Measurements from ENCODE around the gene MEGF9.
A peak's percentile ranks its signal among the peaks of the same experiment; 100 is the strongest.
"Not testable (repeated sequence)": the region's sequence is repeated elsewhere in the genome, so short reads cannot be mapped to it uniquely, and the experiment has no call there.

The MEGF9 gene

DNA sequence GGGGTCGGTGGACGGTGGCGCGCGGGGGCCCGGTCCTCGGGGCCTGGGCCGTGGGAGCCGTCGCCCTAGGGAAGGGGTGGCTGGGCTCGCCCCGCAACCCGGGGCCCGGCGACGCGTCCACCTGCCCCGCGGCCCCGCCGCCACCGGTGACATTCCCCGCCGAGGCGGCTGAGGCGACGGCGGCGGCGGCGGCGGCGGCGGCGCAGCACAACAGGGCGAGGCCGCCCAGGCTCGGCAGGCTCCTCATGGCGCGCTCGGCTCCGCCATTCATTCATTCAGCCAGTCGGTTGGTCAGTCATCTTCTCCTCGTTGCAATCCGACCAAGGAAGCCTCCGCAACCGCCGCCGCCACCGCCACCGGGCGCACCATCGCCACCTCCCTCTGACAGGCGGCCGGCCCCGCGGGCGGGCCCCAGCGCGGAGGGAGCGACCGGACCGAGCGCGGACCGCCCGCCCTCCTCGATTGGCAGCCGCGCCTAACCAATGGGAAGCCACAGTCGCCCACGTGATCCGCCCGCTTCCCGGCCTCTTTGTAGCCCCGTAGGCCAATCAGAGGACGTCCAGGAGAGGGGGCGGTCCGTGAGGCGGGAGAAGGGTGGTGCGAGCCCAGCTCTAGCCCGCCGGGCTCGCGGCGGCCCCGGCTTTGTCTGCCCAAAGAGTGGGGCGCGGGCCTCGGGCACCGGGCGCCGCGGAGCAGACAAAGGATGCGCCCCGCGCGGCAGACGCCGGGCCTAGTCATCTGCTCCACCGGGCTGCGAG, at the start of gene MEGF9:
Gene MEGF9, minus strand, starts transcription at position 383 of the 758 bp plus-strand sequence. Its CDS starts 112 bp downstream, at position 271.
- DNase-seq (ENCODE audit: low read depth) = peak; percentile 97

DNA sequence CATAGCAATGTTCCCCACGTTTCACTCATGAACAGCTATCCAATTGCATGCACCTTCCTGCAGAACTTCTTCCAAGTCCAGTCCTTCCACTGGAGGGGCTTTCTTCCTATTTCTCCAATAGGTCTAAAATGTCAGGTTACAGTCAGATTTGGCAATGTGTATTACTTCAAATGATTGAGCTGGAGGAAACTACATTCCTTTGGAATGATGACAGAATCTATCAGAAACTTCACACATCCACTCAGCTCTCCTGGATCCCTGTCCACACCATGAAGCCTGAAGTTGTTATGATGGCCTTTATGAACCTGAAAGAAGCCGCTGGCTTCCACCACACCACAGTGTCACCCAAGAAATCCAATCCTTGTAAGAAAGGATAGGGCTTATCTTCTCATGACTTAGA, 46.7 kb upstream of the MEGF9 start:
- no peak for DNase-seq (ENCODE audit: low read depth)

DNA sequence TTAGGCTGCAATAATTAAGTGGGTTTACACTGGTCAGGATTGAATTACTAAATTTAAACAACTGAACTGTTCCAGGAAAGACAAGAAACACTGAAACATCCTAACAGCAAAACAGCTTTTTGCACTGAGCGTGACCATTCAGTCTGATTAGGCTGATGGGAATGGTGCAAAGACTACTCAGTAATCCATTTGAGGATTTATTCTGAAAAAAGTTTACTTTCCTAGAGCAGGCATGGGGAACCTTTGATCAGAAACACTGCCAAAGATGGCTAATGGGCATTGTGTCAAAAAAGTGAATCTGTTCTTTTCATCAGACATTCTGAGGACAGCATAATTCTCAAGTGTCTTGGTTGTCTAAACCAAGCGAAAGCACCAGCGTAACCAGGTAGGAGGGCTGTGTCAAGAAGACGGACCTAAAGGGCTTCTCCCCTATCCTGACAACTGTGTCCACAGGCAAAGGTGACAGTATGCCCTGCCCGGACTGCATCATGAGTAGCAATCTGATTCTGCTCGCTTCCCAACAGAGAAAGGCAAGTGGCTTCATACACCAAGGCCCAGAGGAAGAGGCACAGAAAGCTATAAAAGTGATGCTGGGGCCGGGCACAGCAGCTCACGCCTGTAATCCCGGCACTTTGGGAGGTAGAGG, 45.6 kb upstream of the MEGF9 start:
- no peak for DNase-seq (ENCODE audit: low read depth)

DNA sequence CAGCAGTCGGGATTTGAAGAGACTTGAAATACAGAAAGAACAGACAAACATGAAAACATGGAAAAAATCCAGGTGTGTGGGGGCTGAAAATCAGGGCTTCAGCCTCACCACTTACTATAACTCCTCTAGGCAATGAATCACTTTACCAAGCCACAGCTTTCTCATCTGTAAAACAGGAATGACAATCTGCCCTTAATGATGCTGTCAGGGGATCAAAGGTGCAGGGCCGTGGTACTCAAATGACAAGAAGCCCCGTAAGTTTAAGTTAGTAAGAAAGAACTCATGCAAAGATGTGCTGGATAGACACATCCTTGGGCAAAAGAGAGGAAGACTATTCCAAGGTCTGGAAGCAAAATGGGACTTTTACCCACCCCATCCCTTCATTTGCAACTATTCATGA, 44.3 kb upstream of the MEGF9 start:
- no peak for DNase-seq (ENCODE audit: low read depth)

DNA sequence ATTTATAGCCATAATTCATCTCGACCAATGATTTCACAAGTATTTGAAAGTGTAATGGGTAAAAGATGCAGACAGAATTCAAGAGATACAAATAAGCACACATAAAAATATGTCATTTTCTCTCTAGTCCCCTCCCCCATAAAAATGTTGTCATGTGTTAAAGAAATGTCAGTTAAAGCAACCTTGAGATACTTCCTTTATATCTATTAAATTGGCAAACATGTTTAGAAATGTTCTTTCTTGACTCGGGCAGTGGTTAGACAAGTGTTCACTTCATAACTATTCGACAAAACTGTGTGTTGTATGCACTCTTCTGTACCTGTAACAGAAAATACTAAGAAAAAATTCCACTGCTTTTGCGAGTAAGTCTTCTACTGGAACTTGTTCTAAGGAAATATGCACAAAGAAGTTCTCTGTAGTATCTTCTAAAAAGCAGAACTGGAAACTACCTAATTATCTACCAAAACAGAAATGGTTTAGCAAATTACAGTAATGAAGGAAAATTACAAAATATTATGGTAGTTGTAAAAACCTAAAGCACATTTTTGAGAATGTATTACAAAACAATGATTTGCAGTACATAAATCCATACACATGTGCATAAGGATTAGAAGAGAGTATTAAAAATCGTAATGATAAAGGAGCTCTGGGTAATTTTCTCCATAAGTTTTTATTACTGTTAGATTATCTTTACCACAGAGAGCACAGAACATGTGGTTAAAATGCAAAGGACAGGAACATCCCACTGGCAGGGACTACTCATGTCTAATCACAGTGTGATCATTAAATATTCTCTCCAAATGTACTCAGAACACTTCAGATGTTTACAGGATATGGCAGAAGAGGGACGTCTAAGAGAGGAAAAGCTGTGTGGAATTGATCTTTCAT, 43.0 kb upstream of the MEGF9 start:
- no peak for DNase-seq (ENCODE audit: low read depth)

DNA sequence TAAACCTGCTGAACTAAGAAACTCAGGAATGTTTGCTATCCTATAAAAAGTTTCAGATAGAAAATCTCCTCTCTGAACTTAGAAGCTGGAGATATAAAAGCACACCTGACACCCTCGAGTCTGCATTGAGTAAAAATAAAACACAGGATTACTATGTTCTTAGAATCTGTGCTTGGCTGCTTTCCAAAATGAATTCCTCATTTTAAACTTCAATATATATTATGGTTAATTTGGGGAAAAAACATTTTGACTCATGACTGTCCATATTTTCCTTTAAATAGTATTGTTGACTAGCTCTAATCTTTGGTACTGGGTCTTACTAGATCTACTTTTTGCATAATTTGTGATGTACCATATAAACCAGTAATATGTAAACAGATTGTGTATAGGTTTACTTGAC, 42.3 kb upstream of the MEGF9 start:
- no peak for DNase-seq (ENCODE audit: low read depth)

DNA sequence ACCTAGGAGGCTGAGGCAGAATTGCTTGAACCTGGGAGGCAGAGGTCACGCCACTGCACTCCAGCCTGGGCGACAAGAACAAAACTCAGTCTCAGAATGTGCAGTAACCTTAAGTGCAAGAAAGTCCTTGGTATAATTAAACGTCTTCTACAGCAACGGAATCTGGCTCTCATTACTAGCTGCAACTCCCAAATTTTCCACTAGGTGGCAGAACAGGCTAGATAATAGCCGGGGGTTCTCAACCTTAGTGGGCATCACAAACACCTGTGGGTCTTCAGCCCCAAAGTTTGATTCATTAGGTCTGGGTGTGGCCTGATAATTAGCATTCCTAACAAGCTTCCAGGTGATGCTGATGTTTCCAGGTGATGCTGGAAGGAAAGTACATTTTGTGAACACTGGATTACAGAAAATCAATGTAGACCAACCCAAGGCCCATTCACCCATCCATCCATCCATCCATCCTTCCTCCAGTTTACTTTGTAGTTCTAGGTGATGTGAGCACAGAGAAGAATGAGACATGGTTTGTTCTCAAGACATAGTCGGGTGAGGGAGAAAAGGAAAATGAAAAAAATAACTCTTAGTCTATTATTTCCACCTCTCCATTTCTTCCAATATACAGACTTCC, 41.7 kb upstream of the MEGF9 start:
- peak; percentile 19 for DNase-seq (ENCODE audit: low read depth)

DNA sequence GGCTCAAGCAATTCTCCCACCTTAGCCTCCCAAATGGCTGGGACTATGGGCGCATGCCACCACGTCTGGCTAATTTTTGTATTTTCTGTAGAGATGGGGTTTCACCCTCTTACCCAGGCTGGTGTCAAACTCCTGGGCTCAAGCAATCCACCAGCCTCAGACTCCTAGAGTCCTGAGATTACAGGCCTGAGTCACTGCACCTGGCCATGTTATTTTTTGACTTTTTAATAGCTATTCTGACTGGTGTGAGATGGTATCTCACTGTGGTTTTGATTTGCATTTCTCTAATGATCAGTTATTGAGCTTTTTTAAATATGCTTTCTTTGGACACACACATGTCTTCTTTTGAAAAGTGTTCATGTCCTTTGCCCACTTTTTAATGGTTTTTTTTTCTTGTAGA, 40.8 kb upstream of the MEGF9 start:
- no peak for DNase-seq (ENCODE audit: low read depth)

DNA sequence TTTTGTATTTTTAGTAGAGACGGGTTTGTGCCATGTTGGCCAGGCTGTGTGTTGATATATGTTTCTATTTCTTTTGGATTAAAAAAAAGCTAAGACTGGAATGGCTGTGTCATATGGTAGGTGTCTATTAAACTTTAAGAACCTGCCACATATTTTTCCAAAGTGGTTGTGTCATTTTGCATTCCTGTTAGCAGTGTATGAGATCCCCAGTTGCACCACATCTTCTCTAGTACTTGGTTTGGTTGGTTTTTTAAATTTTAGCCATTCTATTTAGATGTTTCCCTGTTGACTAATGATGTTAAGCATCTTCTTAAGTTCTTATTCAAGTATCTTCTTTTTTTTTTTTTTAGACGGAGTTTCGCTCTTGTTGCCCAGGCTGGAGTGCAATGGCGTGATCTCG, 36.2 kb upstream of the MEGF9 start:
- no peak for DNase-seq (ENCODE audit: low read depth)

DNA sequence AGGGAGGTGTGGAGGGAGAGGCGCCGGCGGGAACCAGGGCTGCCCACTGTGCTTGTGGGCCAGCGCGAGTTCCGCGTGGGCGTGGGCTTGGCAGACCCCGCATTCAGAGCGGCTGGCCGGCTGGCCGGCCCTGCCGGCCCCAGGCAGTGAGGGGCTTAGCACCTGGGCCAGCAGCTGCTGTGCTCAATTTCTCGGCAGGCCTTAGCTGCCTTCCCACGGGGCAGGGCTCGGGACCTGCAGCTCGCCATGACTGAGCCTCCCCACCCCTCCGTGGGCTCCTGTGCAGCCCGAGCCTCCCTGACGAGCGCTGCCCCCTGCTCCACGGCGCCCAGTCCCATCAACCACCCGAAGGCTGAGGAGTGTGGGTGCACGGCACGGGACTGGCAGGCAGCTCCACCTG, 32.1 kb upstream of the MEGF9 start:
- not testable (repeated sequence) for DNase-seq (ENCODE audit: low read depth)

DNA sequence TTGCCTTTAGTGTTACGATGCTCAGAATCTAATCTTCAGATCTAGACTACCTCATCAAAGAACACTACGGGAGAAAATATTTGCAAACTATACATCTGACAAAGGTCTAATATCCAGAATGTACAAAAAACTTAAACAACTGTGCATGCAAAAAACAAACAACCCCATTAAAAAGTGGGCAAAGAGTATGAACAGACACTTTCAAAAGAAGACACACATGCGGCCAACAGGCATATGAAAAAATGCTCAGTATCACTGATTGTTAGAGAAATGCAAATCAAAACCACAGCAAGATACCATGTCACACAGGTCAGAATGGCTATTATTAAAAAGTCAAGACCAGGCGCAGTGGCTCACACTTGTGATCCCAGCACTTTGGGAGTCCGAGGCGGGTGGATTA, 31.0 kb upstream of the MEGF9 start:
- no peak for DNase-seq (ENCODE audit: low read depth)

DNA sequence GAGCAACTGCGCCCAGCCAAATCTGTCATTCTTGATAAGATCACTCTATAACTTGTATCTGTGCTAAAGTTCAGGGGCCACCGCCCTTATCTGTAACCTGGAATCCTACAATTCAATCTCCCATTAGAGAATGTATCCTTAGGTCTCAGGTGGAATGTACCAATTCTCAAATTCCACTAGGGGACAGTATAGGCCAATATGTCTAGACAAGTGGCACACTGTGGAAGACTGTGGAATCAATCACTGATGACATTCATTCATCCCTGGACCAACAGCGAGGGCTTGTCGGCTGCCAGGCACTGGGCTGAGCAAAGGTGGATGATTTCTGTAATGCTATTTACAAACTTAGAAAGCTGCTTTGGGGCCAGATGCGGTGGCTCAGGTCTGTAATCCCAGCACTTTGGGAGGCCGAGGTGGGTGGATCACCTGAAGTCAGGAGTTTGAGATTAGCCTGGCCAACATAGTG, 28.7 kb upstream of the MEGF9 start:
- no peak for DNase-seq (ENCODE audit: low read depth)

DNA sequence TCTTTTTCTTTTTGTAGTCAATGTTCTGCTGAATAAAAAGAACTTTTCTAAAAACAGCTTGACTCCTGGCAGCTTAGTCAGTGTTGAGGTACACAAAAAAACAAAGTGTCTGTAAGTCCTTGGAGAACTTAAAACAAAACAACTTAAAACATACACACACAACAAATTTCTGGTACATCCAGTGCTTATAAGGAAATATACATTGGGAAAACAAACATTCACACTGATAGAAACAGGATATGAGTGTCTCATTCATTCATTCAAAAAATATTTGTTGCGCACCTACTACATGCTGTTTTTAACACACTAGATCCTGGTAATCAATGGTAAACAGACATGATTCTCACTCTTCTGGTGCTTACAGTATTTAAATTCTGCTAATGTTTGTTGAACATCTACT, 27.4 kb upstream of the MEGF9 start:
- no peak for DNase-seq (ENCODE audit: low read depth)

DNA sequence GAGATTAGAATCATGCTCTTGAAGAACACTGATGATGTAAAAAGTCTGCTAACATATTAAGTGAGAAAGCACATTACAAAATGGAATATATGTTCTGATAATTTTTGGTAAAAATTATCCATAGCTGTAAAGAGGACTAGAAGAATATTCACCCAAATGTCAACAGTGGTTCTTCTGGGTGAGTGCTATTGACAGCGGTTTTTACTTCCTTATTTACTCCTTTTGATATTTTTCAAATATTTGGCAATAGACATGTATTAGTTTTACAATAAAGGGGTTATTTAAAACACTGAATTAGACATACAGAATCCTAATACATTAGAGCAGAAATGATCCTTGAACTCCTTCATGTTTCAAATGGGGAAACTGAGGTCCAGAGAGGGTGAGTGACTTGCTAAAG, 26.9 kb upstream of the MEGF9 start:
- no peak for DNase-seq (ENCODE audit: low read depth)

DNA sequence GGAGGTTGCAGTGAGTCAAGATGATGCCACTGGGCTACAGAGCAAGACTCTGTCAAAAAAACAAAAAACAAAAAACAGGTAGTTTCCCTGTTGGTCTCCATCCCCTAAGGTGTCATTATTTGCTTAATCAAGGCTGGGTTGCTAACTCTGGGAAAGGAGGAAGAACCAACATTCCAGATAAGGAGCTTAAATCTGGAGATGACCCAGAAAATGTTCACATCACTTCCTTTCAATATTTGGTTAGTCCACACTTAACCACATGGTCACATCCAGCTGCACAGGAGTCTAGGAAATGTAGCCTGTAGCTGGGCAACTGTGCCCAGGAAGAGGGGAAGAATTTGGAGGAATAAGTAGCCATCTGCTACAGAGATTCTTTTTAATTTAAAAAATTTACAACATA, 25.9 kb upstream of the MEGF9 start:
- DNase-seq (ENCODE audit: low read depth) = no peak

DNA sequence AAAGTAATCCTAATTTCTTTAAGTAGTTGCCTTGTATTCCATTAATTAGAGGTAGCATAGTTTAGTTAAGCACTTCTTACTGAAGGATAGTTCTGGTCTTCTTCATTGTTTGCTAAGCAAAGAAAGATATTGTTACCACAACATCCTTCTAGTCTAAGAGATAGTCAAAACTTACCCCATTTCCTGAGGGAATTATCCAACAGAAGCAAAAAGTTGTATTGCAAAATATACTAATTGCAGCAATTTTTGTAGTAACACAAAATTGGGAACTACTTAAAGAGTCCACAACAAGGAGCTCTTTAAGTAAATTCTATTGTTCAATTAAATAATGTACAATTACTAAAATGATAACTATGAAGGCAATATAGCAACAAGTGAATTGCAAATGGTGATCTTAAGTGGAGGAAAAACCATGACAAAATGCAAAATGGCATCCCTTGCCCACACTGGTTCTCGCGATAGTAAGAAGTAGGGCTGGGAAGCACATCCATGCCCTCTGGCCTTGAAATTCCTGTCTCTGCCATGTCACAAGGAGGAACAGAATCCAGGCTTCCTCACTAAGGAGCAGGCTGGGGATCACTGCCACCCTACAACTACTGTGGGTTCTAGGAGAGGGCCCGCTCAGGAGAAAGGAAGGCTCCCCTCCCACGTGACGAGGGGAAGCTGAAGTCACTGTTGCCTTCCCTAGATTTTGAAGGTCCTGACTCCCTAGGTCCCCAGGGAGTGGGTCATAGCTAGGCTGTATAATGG, 23.3 kb upstream of the MEGF9 start:
- DNase-seq (ENCODE audit: low read depth) = no peak

DNA sequence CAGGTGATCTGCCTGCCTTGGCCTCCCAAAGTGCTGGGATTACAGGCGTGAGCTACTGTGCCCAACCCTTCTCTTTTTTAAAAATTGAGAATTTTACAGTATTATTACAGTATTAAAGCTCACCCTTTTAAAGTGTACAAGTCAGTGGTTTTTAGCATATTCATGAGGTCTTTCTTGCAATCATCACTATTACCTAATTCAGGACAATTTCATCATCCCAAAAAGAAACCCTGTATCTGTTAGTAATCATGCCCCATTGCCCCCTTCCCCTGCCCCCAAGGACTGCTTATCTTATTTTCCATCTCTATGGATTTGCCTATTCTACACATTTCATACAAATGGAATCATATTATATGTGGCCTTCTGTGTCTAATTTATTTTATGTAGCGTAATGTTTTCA, 22.6 kb upstream of the MEGF9 start:
- no peak for DNase-seq (ENCODE audit: low read depth)

DNA sequence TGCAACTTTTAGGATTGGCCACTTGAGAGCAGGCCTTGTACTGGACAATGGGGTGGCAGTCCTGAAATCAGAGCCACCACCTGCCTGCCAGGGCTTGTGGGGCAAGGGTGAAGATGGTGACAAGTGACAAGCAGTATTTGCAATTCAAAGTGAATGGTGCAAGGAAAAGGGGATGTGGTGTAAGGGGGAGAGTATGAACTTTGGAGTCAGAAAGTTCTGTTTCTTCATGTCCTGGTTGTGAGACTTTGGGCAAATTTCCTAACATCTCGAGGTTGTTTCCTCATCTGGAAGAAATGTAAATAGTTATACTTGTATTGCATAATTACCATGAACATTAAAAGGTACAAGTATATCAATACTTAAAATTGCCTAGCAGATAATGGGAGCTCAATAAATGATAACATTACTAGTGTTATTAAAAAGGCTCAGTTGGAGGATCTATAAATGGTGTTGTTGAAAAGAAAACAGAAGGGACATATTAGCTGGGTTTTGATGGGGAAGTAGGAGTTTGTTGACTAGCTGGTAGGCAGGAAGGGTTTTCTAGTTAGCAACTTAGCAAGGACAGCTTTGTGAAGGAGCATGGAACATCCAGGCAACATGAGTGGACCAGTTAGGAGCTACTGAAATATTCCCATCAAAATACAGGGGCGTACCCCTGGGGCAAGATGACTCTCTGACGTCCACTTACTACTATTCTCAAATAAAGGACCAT, 21.3 kb upstream of the MEGF9 start:
- no peak for DNase-seq (ENCODE audit: low read depth)

DNA sequence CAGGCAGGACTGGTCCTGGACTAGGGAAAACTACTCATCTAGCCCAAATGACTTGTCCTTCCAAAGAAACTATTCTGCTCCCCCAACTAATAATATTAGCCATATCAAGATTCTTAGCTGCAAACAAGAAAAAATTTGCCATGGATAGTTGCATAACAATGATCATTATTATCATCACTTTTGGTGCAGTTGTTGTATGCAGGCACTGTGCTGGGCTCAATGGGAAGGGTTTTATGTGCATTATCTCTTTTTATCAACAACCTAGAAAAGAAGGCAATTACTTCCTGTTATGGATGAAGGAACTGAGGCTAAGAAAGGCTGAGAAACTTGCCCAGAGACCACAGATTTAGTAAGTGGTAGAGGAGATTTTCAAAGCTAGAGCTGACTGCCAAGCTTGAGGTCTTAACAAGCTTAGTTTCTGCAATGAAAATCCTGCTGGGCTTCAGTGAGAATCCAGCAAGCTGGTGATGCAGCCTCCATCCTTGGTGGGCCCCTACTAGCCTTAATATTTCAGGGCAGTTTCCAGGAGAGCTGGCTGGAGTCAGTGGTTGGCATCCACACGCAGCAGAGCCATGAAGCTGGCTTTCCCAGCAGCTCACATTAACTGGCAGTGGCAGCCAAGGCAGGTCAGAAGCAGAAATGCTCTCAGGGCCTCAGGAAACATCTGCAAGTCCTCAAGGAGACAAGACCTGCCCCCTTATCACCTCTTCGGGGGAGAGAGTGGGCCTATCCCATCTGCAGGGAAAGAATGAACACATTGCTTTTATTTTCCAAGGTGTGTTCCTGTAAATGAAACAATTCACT, 20.5 kb upstream of the MEGF9 start:
- DNase-seq (ENCODE audit: low read depth) = no peak

DNA sequence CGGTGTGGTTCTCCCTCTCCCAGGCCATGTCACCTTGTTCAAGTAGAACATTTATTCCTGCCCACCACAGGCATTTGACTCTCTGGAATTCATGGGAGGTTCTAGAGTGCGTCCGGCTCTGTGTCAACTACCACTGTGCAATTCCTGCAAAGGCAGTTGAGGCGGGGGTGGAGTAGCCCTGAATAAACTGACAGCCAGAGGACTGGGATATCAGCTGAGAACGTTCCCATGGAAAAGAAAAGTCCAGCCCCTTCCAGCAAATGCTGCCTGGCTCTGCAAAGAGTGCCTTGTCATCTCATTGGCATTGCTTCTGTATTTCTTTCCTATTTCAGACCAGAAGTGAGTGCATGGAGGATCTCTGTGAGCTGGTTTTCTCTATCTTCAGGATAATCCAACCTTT, 18.9 kb upstream of the MEGF9 start:
- DNase-seq (ENCODE audit: low read depth) = no peak
